MV-4-11 (cell line): Measurements from ENCODE around the gene FAM240B.

ENCODE experiments used
- DNase-seq: peaks from one replicate; lab custom pipeline; 2025; lab: John Stamatoyannopoulos, UW

FAM240B gene

GRCh38 chr9:38720083-38720745, at the start of gene FAM240B:
FAM240B (minus strand) TSS chr9:38720133; CDS start chr9:38703999, 16,134 bp downstream.
- no peak for DNase-seq

- DNase-seq: no peak
Measured at GRCh38 chr9:38768351-38768761, 48.4 kb upstream of the FAM240B start.

GRCh38 chr9:38765101-38765500, 45.2 kb upstream of the FAM240B start:
- DNase-seq: no peak

GRCh38 chr9:38761999-38762398, 42.1 kb upstream of the FAM240B start:
- DNase-seq: no peak

- no peak for DNase-seq
Measured at GRCh38 chr9:38761339-38761738, 41.4 kb upstream of the FAM240B start.

- DNase-seq: no peak
Measured at GRCh38 chr9:38756702-38757101, 36.8 kb upstream of the FAM240B start.

- no peak for DNase-seq
Measured at GRCh38 chr9:38747941-38748340, 28.0 kb upstream of the FAM240B start.

- no peak for DNase-seq
Measured at GRCh38 chr9:38747067-38747466, 27.1 kb upstream of the FAM240B start.

GRCh38 chr9:38746303-38746702, 26.4 kb upstream of the FAM240B start:
- no peak for DNase-seq

GRCh38 chr9:38744484-38744883, 24.6 kb upstream of the FAM240B start:
- no peak for DNase-seq

- DNase-seq: no peak
Measured at GRCh38 chr9:38737246-38737645, 17.3 kb upstream of the FAM240B start.

- no peak for DNase-seq
Measured at GRCh38 chr9:38734831-38735230, 14.9 kb upstream of the FAM240B start.

GRCh38 chr9:38733503-38733902, 13.6 kb upstream of the FAM240B start:
- DNase-seq: no peak

- DNase-seq: no peak
Measured at GRCh38 chr9:38732885-38733284, 13.0 kb upstream of the FAM240B start.

GRCh38 chr9:38727497-38728001, 7.6 kb upstream of the FAM240B start:
- peak; percentile 27 for DNase-seq

- DNase-seq: peak; percentile 93
Measured at GRCh38 chr9:38724754-38725153, 4.8 kb upstream of the FAM240B start.

- DNase-seq: no peak
Measured at GRCh38 chr9:38718148-38718547, 1.8 kb downstream of the FAM240B start.

GRCh38 chr9:38715684-38716083, 4.2 kb downstream of the FAM240B start:
- no peak for DNase-seq

- DNase-seq: peak; percentile 71
Measured at GRCh38 chr9:38713426-38713825, 6.5 kb downstream of the FAM240B start.

- peak; percentile 72 for DNase-seq
Measured at GRCh38 chr9:38708759-38709158, 11.2 kb downstream of the FAM240B start.

GRCh38 chr9:38707885-38708637, 11.9 kb downstream of the FAM240B start:
- no peak for DNase-seq

GRCh38 chr9:38706493-38706892, 13.4 kb downstream of the FAM240B start:
- no peak for DNase-seq

GRCh38 chr9:38705917-38706316, 14.0 kb downstream of the FAM240B start:
- no peak for DNase-seq
